Lower lobe of right lung (tissue), 2 donors: ENCODE measurements around the gene SCD5. TPM values are rescaled to one million over a fixed set of nuclear protein-coding genes. Genes with fewer than 3 reads are reported as not detected.

Experiments
- ATAC-seq, 2 donors: fragments of 200-7000 bp; cut with Tn5 transposase; one replicate each; pipeline ENCODE4 v1.9.1; 2020 to 2022; ENCODE audit warnings: mild to moderate bottlenecking in 2 of 2, moderate library complexity in 2 of 2
- DNase-seq: peaks from one replicate; pipeline ENCODE4 v3.0.0-alpha.2; 2020
- H3K27ac ChIP-seq: fragments of 200-600 bp; one replicate; pipeline ENCODE4 v1.8.0; 2022
- H3K27me3 ChIP-seq: fragments of 200-600 bp; one replicate; pipeline ENCODE4 v1.8.0; 2022; ENCODE audit warnings: low read depth
- H3K36me3 ChIP-seq: fragments of 200-600 bp; one replicate; pipeline ENCODE4 v1.8.0; 2022; ENCODE audit warnings: mild to moderate bottlenecking
- H3K4me1 ChIP-seq: fragments of 200-600 bp; one replicate; pipeline ENCODE4 v1.8.0; 2022
- H3K4me3 ChIP-seq: fragments of 200-600 bp; one replicate; pipeline ENCODE4 v1.8.0; 2022; ENCODE audit warnings: mild to moderate bottlenecking
- H3K9me3 ChIP-seq: fragments of 200-600 bp; one replicate; pipeline ENCODE4 v1.8.0; 2022
- intact Hi-C: fragments of 100-400 bp; cut with DNase I; formaldehyde crosslinking; loops from one replicate; pipeline ENCODE4 v1.11.0; 2022
- total RNA-seq: library from RNA; stranded (reverse); fragmentation: NEBNext Ultra II Directional; extraction: Animal tissue kit (Norgen Biotek cat#: 25700); gene quantifications from one replicate; pipeline ENCODE4 v1.2.1, GENCODE V29; 2021
- TF ChIP-seq, protein P1 (sequence below): fragments of 200-600 bp; IDR thresholded peaks from one replicate; pipeline ENCODE4 v1.8.0; 2022; ENCODE audit warnings: antibody characterized with exemption, mild to moderate bottlenecking
- donor health status: DM: no; HTN: yes; CAD: no; lungs with severe emphysema.

Gene SCD5
- total RNA-seq, 1 donor from 2014 or later: 17.7 TPM

- Histone ChIP-seq H3K27me3 (no peaks in the 10 kb centered on the region), H3K4me3 (no peak overlapping the region), H3K9me3 (no peaks in the 10 kb centered on the region), H3K4me1 (peaks cover 18% of the 10 kb centered on the region), H3K36me3 (no peaks in the 10 kb centered on the region), H3K27ac (no peak overlapping the region)
- TF ChIP-seq, protein P1, sequence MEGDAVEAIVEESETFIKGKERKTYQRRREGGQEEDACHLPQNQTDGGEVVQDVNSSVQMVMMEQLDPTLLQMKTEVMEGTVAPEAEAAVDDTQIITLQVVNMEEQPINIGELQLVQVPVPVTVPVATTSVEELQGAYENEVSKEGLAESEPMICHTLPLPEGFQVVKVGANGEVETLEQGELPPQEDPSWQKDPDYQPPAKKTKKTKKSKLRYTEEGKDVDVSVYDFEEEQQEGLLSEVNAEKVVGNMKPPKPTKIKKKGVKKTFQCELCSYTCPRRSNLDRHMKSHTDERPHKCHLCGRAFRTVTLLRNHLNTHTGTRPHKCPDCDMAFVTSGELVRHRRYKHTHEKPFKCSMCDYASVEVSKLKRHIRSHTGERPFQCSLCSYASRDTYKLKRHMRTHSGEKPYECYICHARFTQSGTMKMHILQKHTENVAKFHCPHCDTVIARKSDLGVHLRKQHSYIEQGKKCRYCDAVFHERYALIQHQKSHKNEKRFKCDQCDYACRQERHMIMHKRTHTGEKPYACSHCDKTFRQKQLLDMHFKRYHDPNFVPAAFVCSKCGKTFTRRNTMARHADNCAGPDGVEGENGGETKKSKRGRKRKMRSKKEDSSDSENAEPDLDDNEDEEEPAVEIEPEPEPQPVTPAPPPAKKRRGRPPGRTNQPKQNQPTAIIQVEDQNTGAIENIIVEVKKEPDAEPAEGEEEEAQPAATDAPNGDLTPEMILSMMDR: no peak
- no peak for DNase-seq
- ATAC-seq: no peak
- intact Hi-C loops: no loop called here
Observed at GRCh38 chr4:82784681-82785610, 13.7 kb downstream of the SCD5 start.

- TF ChIP-seq, protein P1: no peak
- ATAC-seq (peak; percentile 82 to 88), DNase-seq (no peak)
- Histone ChIP-seq H3K9me3 (no peaks in the 10 kb centered on the region), H3K4me3 (no peak overlapping the region), H3K27me3 (no peaks in the 10 kb centered on the region), H3K36me3 (no peaks in the 10 kb centered on the region), H3K4me1 (peaks cover 18% of the 10 kb centered on the region), H3K27ac (peak overlapping the region; percentile 44)
- intact Hi-C loops: no loop called here
Observed at GRCh38 chr4:82782626-82783345, 15.8 kb downstream of the SCD5 start.

DNA sequence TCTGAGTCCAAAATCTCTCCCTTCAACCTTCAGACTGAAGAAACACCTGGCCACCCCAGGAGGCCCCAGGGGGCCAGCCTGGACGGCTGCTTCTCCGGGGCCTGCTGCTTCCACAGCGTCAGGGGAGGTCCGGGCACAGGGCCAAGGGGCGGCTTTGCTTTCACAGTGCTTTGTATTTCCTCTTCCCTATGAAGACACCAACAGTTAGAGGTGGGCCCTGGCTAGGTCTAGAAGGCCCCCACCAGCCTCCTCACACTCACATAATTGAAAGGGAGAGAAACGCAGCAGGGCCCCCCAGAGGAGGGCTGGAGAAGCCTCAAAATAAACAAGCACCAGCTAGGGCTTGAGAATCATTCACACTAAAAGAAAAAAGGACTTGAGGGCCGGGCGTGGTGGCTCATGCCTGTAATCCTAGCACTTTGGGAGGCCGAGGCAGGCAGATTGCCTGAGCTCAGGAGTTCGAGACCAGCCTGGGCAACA is 17.8 kb downstream of the SCD5 start:
- intact Hi-C loops: no loop called here
- Histone ChIP-seq H3K4me3 (no peak overlapping the region), H3K4me1 (peaks cover 16% of the 10 kb centered on the region), H3K27ac (peak overlapping the region; percentile 44), H3K9me3 (no peaks in the 10 kb centered on the region), H3K27me3 (no peaks in the 10 kb centered on the region), H3K36me3 (no peaks in the 10 kb centered on the region)
- peak; percentile 81 for DNase-seq
- TF ChIP-seq, protein P1: no peak
- peak in 1 of 2 donors; percentile 32 for ATAC-seq

GRCh38 chr4:82780170-82780751 is 18.3 kb downstream of the SCD5 start:
- Histone ChIP-seq H3K4me3 (no peak overlapping the region), H3K27me3 (no peaks in the 10 kb centered on the region), H3K4me1 (peaks cover 10% of the 10 kb centered on the region), H3K27ac (peak overlapping the region; percentile 44), H3K36me3 (no peaks in the 10 kb centered on the region), H3K9me3 (no peaks in the 10 kb centered on the region)
- intact Hi-C loops: no loop called here
- ATAC-seq (no peak), DNase-seq (no peak)
- TF ChIP-seq, protein P1: no peak

DNA sequence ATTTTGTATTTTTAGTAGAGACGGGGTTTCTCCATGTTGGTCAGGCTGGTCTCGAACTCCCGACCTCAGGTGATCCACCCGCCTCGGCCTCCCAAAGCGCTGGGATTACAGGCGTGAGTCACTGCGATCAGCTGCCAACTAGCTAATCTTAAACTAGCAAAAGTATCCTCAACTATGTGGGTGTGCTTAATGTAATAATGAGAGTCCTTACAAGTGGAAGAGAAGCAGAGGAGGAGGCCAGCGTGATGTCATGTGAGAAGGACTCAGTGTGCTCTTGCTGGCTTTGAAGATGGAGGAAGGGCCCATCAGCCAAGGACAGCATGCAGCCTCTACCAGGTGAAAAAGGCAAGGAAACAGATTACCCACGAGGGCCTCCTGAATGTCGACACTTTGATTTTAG is 19.6 kb downstream of the SCD5 start:
- Histone ChIP-seq H3K27ac (no peak overlapping the region), H3K36me3 (no peaks in the 10 kb centered on the region), H3K27me3 (no peaks in the 10 kb centered on the region), H3K4me1 (peaks cover 6% of the 10 kb centered on the region), H3K4me3 (no peak overlapping the region), H3K9me3 (no peaks in the 10 kb centered on the region)
- ATAC-seq (peak; percentile 18 to 45), DNase-seq (no peak)
- TF ChIP-seq, protein P1: no peak
- intact Hi-C loops: no loop called here
